NT2/D1 (cell line): ENCODE results near the gene ARHGAP30.

ENCODE experiments used
- SUZ12 ChIP-seq: IDR thresholded peaks from 2 replicates; pipeline ENCODE4 v1.6.1; 2011; ENCODE audit not compliant: insufficient read length, insufficient read depth; ENCODE audit errors: extremely low read depth
- ZNF274 ChIP-seq: IDR thresholded peaks from 2 replicates; pipeline ENCODE4 v1.6.1; 2011; ENCODE audit warnings: mild to moderate bottlenecking, low read depth, low read length

DNA sequence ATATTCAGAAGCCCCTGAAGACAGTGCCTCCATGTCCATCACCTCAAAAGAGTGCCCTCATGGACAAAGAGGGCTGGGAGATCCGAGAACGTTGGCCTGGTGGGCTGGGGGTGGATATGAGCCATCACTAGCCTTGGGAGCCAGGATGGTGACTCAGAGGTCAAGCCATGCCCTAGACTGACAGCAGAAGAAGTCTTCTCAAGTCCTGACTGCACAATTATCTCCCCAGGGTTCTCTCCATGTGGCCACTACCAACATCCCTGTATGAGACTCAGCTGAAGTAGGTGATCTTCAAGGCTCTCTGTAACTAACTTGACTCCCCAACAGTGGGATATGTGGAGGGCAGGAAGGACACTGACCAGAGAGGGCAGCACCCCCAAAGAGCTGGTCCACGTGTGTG is 16.8 kb downstream of the ARHGAP30 start:
- TF ChIP-seq ZNF274 (no peak), SUZ12 (no peak)
